HEK293 (cell line): ENCODE results near the gene WDCP.

Experiments used
- BCL6B ChIP-seq: fragments of 450-650 bp; formaldehyde crosslinking; IDR thresholded peaks from 2 replicates; pipeline ENCODE4 v1.5.1; 2017; ENCODE audit warnings: missing biosample characterization, missing genetic modification characterization
- GLIS2 ChIP-seq: fragments of 450-650 bp; formaldehyde crosslinking; IDR thresholded peaks from 2 replicates; pipeline ENCODE4 v1.5.1; 2016; ENCODE audit warnings: missing biosample characterization, missing genetic modification characterization
- KLF17 ChIP-seq: fragments of 450-650 bp; formaldehyde crosslinking; IDR thresholded peaks from 2 replicates; pipeline ENCODE4 v1.5.1; 2016; ENCODE audit warnings: missing biosample characterization, missing genetic modification characterization
- KLF7 ChIP-seq: fragments of 450-650 bp; formaldehyde crosslinking; IDR thresholded peaks from 2 replicates; pipeline ENCODE4 v1.5.1; 2016; ENCODE audit warnings: missing biosample characterization, missing genetic modification characterization, borderline replicate concordance
- MEIS1 ChIP-seq: sonication (generic); formaldehyde crosslinking; IDR thresholded peaks from 2 replicates; pipeline ENCODE4 v1.8.1; 2022; ENCODE audit warnings: missing genetic modification reagents, mild to moderate bottlenecking, borderline replicate concordance
- PRDM1 ChIP-seq: fragments of 450-650 bp; formaldehyde crosslinking; IDR thresholded peaks from 2 replicates; pipeline ENCODE4; 2016; ENCODE audit warnings: missing biosample characterization, missing genetic modification characterization
- PRDM2 ChIP-seq: fragments of 450-650 bp; formaldehyde crosslinking; IDR thresholded peaks from 2 replicates; pipeline ENCODE4 v1.5.1; 2016; ENCODE audit warnings: missing biosample characterization, missing genetic modification characterization, borderline replicate concordance
- SP2 ChIP-seq: fragments of 450-650 bp; formaldehyde crosslinking; IDR thresholded peaks from 2 replicates; pipeline ENCODE4 v1.5.1; 2016; ENCODE audit warnings: missing biosample characterization, missing genetic modification characterization
- WT1 ChIP-seq: fragments of 450-650 bp; formaldehyde crosslinking; IDR thresholded peaks from 2 replicates; pipeline ENCODE4 v1.5.1; 2016; ENCODE audit warnings: missing biosample characterization, missing genetic modification characterization
- YY2 ChIP-seq: fragments of 450-650 bp; formaldehyde crosslinking; IDR thresholded peaks from 2 replicates; pipeline ENCODE4 v1.5.1; 2016; ENCODE audit warnings: missing biosample characterization, missing genetic modification characterization
- ZBTB26 ChIP-seq: fragments of 450-650 bp; formaldehyde crosslinking; optimal IDR thresholded peaks from 2 replicates; pipeline ENCODE3; 2016; ENCODE audit warnings: missing biosample characterization, mild to moderate bottlenecking, missing genetic modification characterization
- ZBTB48 ChIP-seq: fragments of 450-650 bp; formaldehyde crosslinking; IDR thresholded peaks from 2 replicates; pipeline ENCODE4 v1.5.1; 2016; ENCODE audit warnings: missing biosample characterization, missing genetic modification characterization
- ZBTB8A ChIP-seq: fragments of 450-650 bp; formaldehyde crosslinking; IDR thresholded peaks from 2 replicates; pipeline ENCODE4 v1.5.1; 2016; ENCODE audit warnings: missing biosample characterization, missing genetic modification characterization
- ZFHX2 ChIP-seq: fragments of 450-650 bp; formaldehyde crosslinking; conservative IDR thresholded peaks from 2 replicates; pipeline ENCODE4 v1.5.1; 2016; ENCODE audit warnings: missing biosample characterization, missing genetic modification characterization
- ZNF121 ChIP-seq: fragments of 450-650 bp; formaldehyde crosslinking; IDR thresholded peaks from 2 replicates; pipeline ENCODE4 v1.5.1; 2016; ENCODE audit warnings: missing biosample characterization, missing genetic modification characterization
- ZNF221 ChIP-seq: fragments of 450-650 bp; formaldehyde crosslinking; IDR thresholded peaks from 2 replicates; pipeline ENCODE4 v1.5.1; 2017; ENCODE audit warnings: missing biosample characterization, missing genetic modification characterization, borderline replicate concordance
- ZNF24 ChIP-seq: fragments of 450-650 bp; formaldehyde crosslinking; IDR thresholded peaks from 2 replicates; pipeline ENCODE4 v1.5.1; 2016; ENCODE audit warnings: missing biosample characterization, missing genetic modification characterization
- ZNF398 ChIP-seq: fragments of 450-650 bp; formaldehyde crosslinking; IDR thresholded peaks from 2 replicates; pipeline ENCODE4 v1.5.1; 2017; ENCODE audit warnings: missing biosample characterization, missing genetic modification characterization
- ZNF416 ChIP-seq: fragments of 450-650 bp; formaldehyde crosslinking; IDR thresholded peaks from 2 replicates; pipeline ENCODE4 v1.5.1; 2016; ENCODE audit warnings: missing biosample characterization, missing genetic modification characterization
- ZNF555 ChIP-seq: fragments of 450-650 bp; formaldehyde crosslinking; conservative IDR thresholded peaks from 2 replicates; pipeline ENCODE4 v1.5.1; 2017; ENCODE audit warnings: missing biosample characterization, mild to moderate bottlenecking, missing genetic modification characterization, inconsistent platforms
- ZNF561 ChIP-seq: fragments of 450-650 bp; IDR thresholded peaks from 2 replicates; pipeline ENCODE4 v1.5.1; 2018; ENCODE audit warnings: missing biosample characterization, missing genetic modification characterization, borderline replicate concordance
- ZNF639 ChIP-seq: fragments of 450-650 bp; formaldehyde crosslinking; IDR thresholded peaks from 2 replicates; pipeline ENCODE4 v1.5.1; 2016; ENCODE audit warnings: missing biosample characterization, missing genetic modification characterization
- ZNF645 ChIP-seq: fragments of 450-650 bp; formaldehyde crosslinking; IDR thresholded peaks from 2 replicates; pipeline ENCODE4; 2016; ENCODE audit warnings: missing biosample characterization, missing genetic modification characterization
- ZNF776 ChIP-seq: fragments of 450-650 bp; formaldehyde crosslinking; IDR thresholded peaks from 2 replicates; pipeline ENCODE4 v1.5.0; 2017; ENCODE audit warnings: missing biosample characterization, missing genetic modification characterization, borderline replicate concordance
- ZNF777 ChIP-seq: fragments of 450-650 bp; formaldehyde crosslinking; IDR thresholded peaks from 2 replicates; pipeline ENCODE4 v1.5.1; 2017; ENCODE audit warnings: missing biosample characterization, missing genetic modification characterization, borderline replicate concordance

Gene WDCP

GRCh38 chr2:24084386-24085199, 37.4 kb upstream of the WDCP start, which contains the start of gene TP53I3 (continued):
- TF ChIP-seq ZNF416 (no peak), ZNF645 (tag by site-specific recombination) (no peak), ZNF776 (tag by site-specific recombination) (no peak), ZNF561 (tag by site-specific recombination) (peak; percentile 76), MEIS1 (CRISPR knock-in tag) (no peak), WT1 (tag by site-specific recombination) (no peak), KLF7 (tag by site-specific recombination) (no peak), BCL6B (tag by site-specific recombination) (no peak), ZBTB48 (tag by site-specific recombination) (peak; percentile 63; the same call in 1 of the 2 replicates), ZBTB8A (peak; percentile 87), ZNF555 (tag by site-specific recombination) (no peak), ZNF639 (tag by site-specific recombination) (no peak), PRDM2 (tag by site-specific recombination) (no peak), SP2 (tag by site-specific recombination) (peak; percentile 67), ZNF24 (tag by site-specific recombination) (0 out of 2 replicates have a peak, but pooled peaks have one; percentile 29), YY2 (tag by site-specific recombination) (peak; percentile 34; the same call in 1 of the 2 replicates), PRDM1 (tag by site-specific recombination) (peak; percentile 81), ZNF777 (tag by site-specific recombination) (no peak), ZNF398 (tag by site-specific recombination) (no peak), ZNF121 (tag by site-specific recombination) (peak; percentile 91; the same call in 1 of the 2 replicates), KLF17 (tag by site-specific recombination) (peak; percentile 73), ZFHX2 (tag by site-specific recombination) (peak; percentile 49), GLIS2 (tag by site-specific recombination) (peak; percentile 39), ZBTB26 (peak; percentile 47), ZNF221 (no peak)
